GM19035 (cell line): Measurements from ENCODE around the gene TP53INP2.
"Not testable (repeated sequence)": the region's sequence is repeated elsewhere in the genome, so short reads cannot be mapped to it uniquely, and the experiment has no call there.

Source experiments
- ATAC-seq: cut with Tn5 transposase; IDR thresholded peaks from one replicate; pipeline ENCODE4 v1.9.1; 2021; ENCODE audit not compliant: unreplicated experiment

Gene TP53INP2

GRCh38 chr20:34720266-34720665 is 16.1 kb downstream of the TP53INP2 start:
- no peak for ATAC-seq

GRCh38 chr20:34722560-34722959 is 18.4 kb downstream of the TP53INP2 start:
- not testable (repeated sequence) for ATAC-seq

- ATAC-seq: no peak
Measured at GRCh38 chr20:34724172-34724571, 20.0 kb downstream of the TP53INP2 start.

GRCh38 chr20:34729416-34729815 is 25.3 kb downstream of the TP53INP2 start:
- ATAC-seq: no peak

GRCh38 chr20:34732523-34732922 is 28.4 kb downstream of the TP53INP2 start:
- ATAC-seq: no peak

- ATAC-seq: no peak
Measured at GRCh38 chr20:34736106-34736735, 32.1 kb downstream of the TP53INP2 start.

GRCh38 chr20:34743039-34743438 is 38.9 kb downstream of the TP53INP2 start:
- no peak for ATAC-seq

GRCh38 chr20:34744340-34744739 is 40.2 kb downstream of the TP53INP2 start:
- no peak for ATAC-seq

- no peak for ATAC-seq
Measured at GRCh38 chr20:34744847-34745246, 40.7 kb downstream of the TP53INP2 start.

GRCh38 chr20:34746674-34747073 is 42.5 kb downstream of the TP53INP2 start:
- no peak for ATAC-seq

GRCh38 chr20:34747479-34747878 is 43.3 kb downstream of the TP53INP2 start:
- no peak for ATAC-seq

- ATAC-seq: no peak
Measured at GRCh38 chr20:34748709-34749108, 44.6 kb downstream of the TP53INP2 start.

- ATAC-seq: no peak
Measured at GRCh38 chr20:34750484-34750883, 46.3 kb downstream of the TP53INP2 start.

GRCh38 chr20:34751453-34751852 is 47.3 kb downstream of the TP53INP2 start:
- ATAC-seq: no peak

- no peak for ATAC-seq
Measured at GRCh38 chr20:34753706-34754461, 49.7 kb downstream of the TP53INP2 start.

GRCh38 chr20:34754611-34755010 is 50.5 kb downstream of the TP53INP2 start:
- no peak for ATAC-seq

- ATAC-seq: no peak
Measured at GRCh38 chr20:34755367-34755766, 51.2 kb downstream of the TP53INP2 start.

- ATAC-seq: no peak
Measured at GRCh38 chr20:34762031-34762555, 57.9 kb downstream of the TP53INP2 start.
